Hepatocyte (in vitro differentiated cells): ENCODE results near the gene SRSF8. TPM values are rescaled to one million over a fixed set of nuclear protein-coding genes. Genes with fewer than 3 reads are reported as not detected.
"Not testable (repeated sequence)": the region's sequence is repeated elsewhere in the genome, so short reads cannot be mapped to it uniquely, and the experiment has no call there.

Source experiments
- DNase-seq: peaks from one replicate; pipeline ENCODE4 v3.0.0-alpha.2; 2016; ENCODE audit warnings: low spot score
- H2AFZ ChIP-seq: fragments of 200-600 bp; sonication (generic); 2 replicates; pipeline ENCODE4 v1.6.0; 2016; ENCODE audit warnings: antibody characterized with exemption, mild to moderate bottlenecking
- H3K27ac ChIP-seq: fragments of 200-600 bp; sonication (generic); 2 replicates; pipeline ENCODE4 v1.5.1; 2016; ENCODE audit warnings: mild to moderate bottlenecking
- H3K27me3 ChIP-seq: fragments of 200-600 bp; sonication (generic); 2 replicates; pipeline ENCODE4 v1.6.1; 2016
- H3K36me3 ChIP-seq: fragments of 200-600 bp; sonication (generic); replicated peaks from 2 replicates; pipeline ENCODE4 v1.5.1; 2016; ENCODE audit warnings: low read depth; ENCODE audit not compliant: insufficient read depth
- H3K4me1 ChIP-seq: fragments of 200-600 bp; sonication (generic); 2 replicates; pipeline ENCODE4 v1.5.1; 2016; ENCODE audit warnings: mild to moderate bottlenecking, moderate library complexity; ENCODE audit not compliant: insufficient read depth
- H3K4me2 ChIP-seq: fragments of 200-600 bp; sonication (generic); 2 replicates; pipeline ENCODE4 v1.6.0; 2016
- H3K4me3 ChIP-seq: fragments of 200-600 bp; sonication (generic); 2 replicates; pipeline ENCODE4 v1.5.1; 2016; ENCODE audit warnings: mild to moderate bottlenecking
- H3K79me2 ChIP-seq: fragments of 200-600 bp; sonication (generic); 2 replicates; pipeline ENCODE4 v1.6.0; 2017; ENCODE audit warnings: mild to moderate bottlenecking
- H3K9me2 ChIP-seq: fragments of 200-600 bp; sonication (generic); replicated peaks from 2 replicates; pipeline ENCODE4 v1.6.0; 2017; ENCODE audit warnings: mild to moderate bottlenecking; ENCODE audit not compliant: insufficient read depth
- H3K9me3 ChIP-seq: fragments of 200-600 bp; sonication (generic); 2 replicates; pipeline ENCODE4 v1.5.1; 2016; ENCODE audit warnings: low read depth, mild to moderate bottlenecking
- H4K20me1 ChIP-seq: fragments of 200-600 bp; sonication (generic); 2 replicates; pipeline ENCODE4 v1.6.0; 2016; ENCODE audit warnings: mild to moderate bottlenecking; ENCODE audit not compliant: insufficient read depth, poor library complexity, severe bottlenecking
- CTCF ChIP-seq: fragments of 200-600 bp; sonication (generic); IDR thresholded peaks from 2 replicates; pipeline ENCODE4 v1.5.1; 2016; ENCODE audit warnings: antibody characterized with exemption, mild to moderate bottlenecking; ENCODE audit not compliant: poor library complexity
- EZH2 ChIP-seq: fragments of 200-600 bp; sonication (generic); IDR thresholded peaks from 2 replicates; pipeline ENCODE4 v1.6.1; 2016; ENCODE audit warnings: antibody characterized with exemption, mild to moderate bottlenecking, borderline replicate concordance
- EZH2phosphoT487 ChIP-seq: fragments of 200-600 bp; sonication (generic); IDR thresholded peaks from one replicate; pipeline ENCODE4 v1.6.1; 2018; ENCODE audit warnings: antibody characterized with exemption, mild to moderate bottlenecking, low read depth, moderate library complexity; ENCODE audit not compliant: unreplicated experiment, severe bottlenecking
- whole genome bisulfite sequencing: methylation state at CpG from one replicate; pipeline ENCODE4 v1.1.6; 2016; ENCODE audit warnings: low lambda C conversion rate; ENCODE audit errors: missing lambda C conversion rate; 5-methylcytosine and 5-hydroxymethylcytosine counted together
- polyA plus RNA-seq: library from polyadenylated mRNA; unstranded; fragments of >200 nt; fragmentation: Nextera tagmentation; extraction: Ambion mirVana; gene quantifications from 2 replicates; pipeline ENCODE4 v1.2.1, GENCODE V29; 2016
- total RNA-seq: library from RNA; depleted of rRNA; stranded (reverse); fragments of >200 nt; gene quantifications from 2 replicates; pipeline ENCODE4 v1.2.3, GENCODE V29; 2014

Gene SRSF8
- total and polyA plus RNA-seq, 2 experiments from 2014 or later, result 48.2 to 52.0 TPM

GRCh38 chr11:95108671-95109551, 42.2 kb downstream of the SRSF8 start:
- Histone ChIP-seq H3K27ac (peak overlapping the region; percentile 79), H3K36me3 (no peaks in the 10 kb centered on the region), H3K4me1 (peaks cover 14% of the 10 kb centered on the region), H3K79me2 (no peaks in the 10 kb centered on the region), H3K4me2 (no peak overlapping the region), H3K27me3 (no peaks in the 10 kb centered on the region), H3K9me2 (no peaks in the 10 kb centered on the region), H4K20me1 (no peaks in the 10 kb centered on the region), H2AFZ (no peak overlapping the region), H3K4me3 (no peak overlapping the region), H3K9me3 (no peaks in the 10 kb centered on the region)
- DNase-seq, result no peak
- no peak for TF ChIP-seq CTCF
- no peak for TF ChIP-seq EZH2phosphoT487
- no peak for TF ChIP-seq EZH2
- 43% methylated on average over 6 of the region's 6 CpGs for WGBS

GRCh38 chr11:95111471-95111870, 44.8 kb downstream of the SRSF8 start:
- peaks cover 14% of the 10 kb centered on the region for H3K4me1 ChIP-seq
- not testable (repeated sequence) for H3K79me2 ChIP-seq, H2AFZ ChIP-seq, H3K27ac ChIP-seq, H3K4me2 ChIP-seq, H3K9me2 ChIP-seq, H3K36me3 ChIP-seq, H3K27me3 ChIP-seq, H3K4me3 ChIP-seq, DNase-seq, H4K20me1 ChIP-seq, H3K9me3 ChIP-seq
- 84% methylated on average over 3 of the region's 3 CpGs for WGBS

- no peaks in the 10 kb centered on the region for H3K27me3 ChIP-seq
- H3K27ac ChIP-seq, result no peak overlapping the region
- WGBS, result 65% methylated on average over 3 of the region's 3 CpGs
- TF ChIP-seq CTCF (no peak), EZH2phosphoT487 (no peak), EZH2 (no peak)
- no peaks in the 10 kb centered on the region for H3K9me3 ChIP-seq
- H4K20me1 ChIP-seq, result no peaks in the 10 kb centered on the region
- no peaks in the 10 kb centered on the region for H3K36me3 ChIP-seq
- H3K4me1 ChIP-seq, result peaks cover 14% of the 10 kb centered on the region
- no peak overlapping the region for H2AFZ ChIP-seq
- H3K4me3 ChIP-seq, result no peak overlapping the region
- no peak for DNase-seq
- peaks cover 11% of the 10 kb centered on the region for H3K79me2 ChIP-seq
- no peak overlapping the region for H3K4me2 ChIP-seq
- no peaks in the 10 kb centered on the region for H3K9me2 ChIP-seq
Observed at GRCh38 chr11:95111923-95112540, 45.3 kb downstream of the SRSF8 start.

GRCh38 chr11:95115597-95115996, 48.9 kb downstream of the SRSF8 start:
- H3K79me2 ChIP-seq, result peaks cover 11% of the 10 kb centered on the region
- H3K9me3 ChIP-seq, result no peaks in the 10 kb centered on the region
- no peaks in the 10 kb centered on the region for H3K36me3 ChIP-seq
- no peaks in the 10 kb centered on the region for H3K4me1 ChIP-seq
- DNase-seq, result no peak
- H4K20me1 ChIP-seq, result no peaks in the 10 kb centered on the region
- H3K9me2 ChIP-seq, result no peaks in the 10 kb centered on the region
- no peak overlapping the region for H3K4me3 ChIP-seq
- no peak overlapping the region for H3K27ac ChIP-seq
- TF ChIP-seq EZH2phosphoT487, result no peak
- 89% methylated on average over 1 of the region's 1 CpG for WGBS
- no peak overlapping the region for H3K4me2 ChIP-seq
- no peak overlapping the region for H2AFZ ChIP-seq
- no peaks in the 10 kb centered on the region for H3K27me3 ChIP-seq
